HFFc6 (cell line): ENCODE measurements around the gene SFXN2. TPM values are rescaled to one million over a fixed set of nuclear protein-coding genes. Genes with fewer than 3 reads are reported as not detected.

Experiments used
- DNase-seq: peaks from one replicate; pipeline ENCODE4 v3.0.0-alpha.2; 2018
- H3K27ac Mint-ChIP-seq: 2 replicates; pipeline ENCODE4 v1.8.0; 2020; ENCODE audit warnings: mild to moderate bottlenecking, mixed read lengths
- H3K27me3 Mint-ChIP-seq: 2 replicates; pipeline ENCODE4 v1.8.0; 2021; ENCODE audit warnings: mild to moderate bottlenecking, moderate library complexity, mixed read lengths; ENCODE audit not compliant: insufficient read depth
- H3K36me3 Mint-ChIP-seq: 2 replicates; pipeline ENCODE4 v1.8.0; 2021; ENCODE audit warnings: low read depth, mixed read lengths
- H3K4me1 Mint-ChIP-seq: 2 replicates; pipeline ENCODE4 v1.8.0; 2020; ENCODE audit warnings: low read depth, mixed read lengths
- H3K4me3 Mint-ChIP-seq: 2 replicates; pipeline ENCODE4 v1.8.0; 2020; ENCODE audit warnings: mild to moderate bottlenecking, moderate library complexity, mixed read lengths
- H3K9me3 Mint-ChIP-seq: 2 replicates; pipeline ENCODE4 v1.8.0; 2020; ENCODE audit warnings: mild to moderate bottlenecking, mixed read lengths
- CTCF ChIP-seq: fragments of 200-600 bp; sonication (generic); IDR thresholded peaks from 2 replicates; pipeline ENCODE4 v1.5.0; 2021; ENCODE audit warnings: antibody characterized with exemption, mild to moderate bottlenecking
- total RNA-seq, 6 experiments: library from RNA; stranded (reverse); fragmentation: NEBNext Ultra II Directional; extraction: Animal tissue kit (Norgen Biotek cat#: 25700); gene quantifications; 2 replicates in 1 of 6; 3 replicates in 5 of 6; pipeline ENCODE4 v1.2.3, GENCODE V29; 2021

Gene SFXN2
- total RNA-seq, 6 experiments from 2014 or later, result 2.2 to 4.4 (median 3.5) TPM

- H3K36me3 Mint-ChIP-seq, result no peaks in the 10 kb centered on the region
- peaks cover 6% of the 10 kb centered on the region for H3K27me3 Mint-ChIP-seq
- no peaks in the 10 kb centered on the region for H3K9me3 Mint-ChIP-seq
- no peak for TF ChIP-seq CTCF
- peaks cover 70% of the 10 kb centered on the region for H3K4me1 Mint-ChIP-seq
- no peak for DNase-seq
- H3K27ac Mint-ChIP-seq, result peak overlapping the region; percentile 96
- H3K4me3 Mint-ChIP-seq, result peak overlapping the region; percentile 88
Measured at GRCh38 chr10:102675011-102675665, 39.3 kb upstream of the SFXN2 start.

GRCh38 chr10:102675666-102676533, 38.5 kb upstream of the SFXN2 start:
- H3K4me3 Mint-ChIP-seq, result peak overlapping the region; percentile 88

GRCh38 chr10:102676534-102677315, 37.7 kb upstream of the SFXN2 start:
- TF ChIP-seq CTCF, result no peak
- H3K4me1 Mint-ChIP-seq, result peaks cover 63% of the 10 kb centered on the region
- H3K27me3 Mint-ChIP-seq, result peaks cover 6% of the 10 kb centered on the region
- peak overlapping the region; percentile 88 for H3K4me3 Mint-ChIP-seq
- DNase-seq, result no peak
- H3K9me3 Mint-ChIP-seq, result no peaks in the 10 kb centered on the region
- no peaks in the 10 kb centered on the region for H3K36me3 Mint-ChIP-seq
- H3K27ac Mint-ChIP-seq, result peak overlapping the region; percentile 96

More at GRCh38 chr10:102675666-102676533, 38.5 kb upstream of the SFXN2 start:
- H3K4me1 Mint-ChIP-seq, result peaks cover 63% of the 10 kb centered on the region
- no peaks in the 10 kb centered on the region for H3K9me3 Mint-ChIP-seq
- DNase-seq, result peak; percentile 93
- H3K36me3 Mint-ChIP-seq, result no peaks in the 10 kb centered on the region
- peak overlapping the region; percentile 96 for H3K27ac Mint-ChIP-seq
- H3K27me3 Mint-ChIP-seq, result peaks cover 6% of the 10 kb centered on the region
- no peak for TF ChIP-seq CTCF

- no peaks in the 10 kb centered on the region for H3K36me3 Mint-ChIP-seq
- peak overlapping the region; percentile 88 for H3K4me3 Mint-ChIP-seq
- no peaks in the 10 kb centered on the region for H3K9me3 Mint-ChIP-seq
- DNase-seq, result no peak
- H3K27ac Mint-ChIP-seq, result peak overlapping the region; percentile 96
- H3K4me1 Mint-ChIP-seq, result peaks cover 63% of the 10 kb centered on the region
- no peak for TF ChIP-seq CTCF
- H3K27me3 Mint-ChIP-seq, result peaks cover 2% of the 10 kb centered on the region; the same call in 1 of the 2 replicates
Measured at GRCh38 chr10:102677331-102678067, 36.9 kb upstream of the SFXN2 start.

GRCh38 chr10:102678068-102678400, 36.4 kb upstream of the SFXN2 start:
- H3K4me1 Mint-ChIP-seq, result peaks cover 62% of the 10 kb centered on the region
- H3K27me3 Mint-ChIP-seq, result peaks cover 2% of the 10 kb centered on the region; the same call in 1 of the 2 replicates

More at GRCh38 chr10:102678068-102678400, 36.4 kb upstream of the SFXN2 start:
- Mint-ChIP-seq H3K9me3 (no peaks in the 10 kb centered on the region), H3K4me3 (no peak overlapping the region), H3K27ac (no peak overlapping the region), H3K36me3 (no peaks in the 10 kb centered on the region)
- no peak for DNase-seq
- no peak for TF ChIP-seq CTCF
